Amygdala (tissue), 56 donors: ENCODE data around the gene SMARCC1.
"Not testable (repeated sequence)": the region's sequence is repeated elsewhere in the genome, so short reads cannot be mapped to it uniquely, and the experiment has no call there.

ENCODE experiments used
- DNase-seq, 56 donors: peaks; one replicate each; lab custom pipeline; 2025; lab: John Stamatoyannopoulos, UW

SMARCC1 gene

DNA sequence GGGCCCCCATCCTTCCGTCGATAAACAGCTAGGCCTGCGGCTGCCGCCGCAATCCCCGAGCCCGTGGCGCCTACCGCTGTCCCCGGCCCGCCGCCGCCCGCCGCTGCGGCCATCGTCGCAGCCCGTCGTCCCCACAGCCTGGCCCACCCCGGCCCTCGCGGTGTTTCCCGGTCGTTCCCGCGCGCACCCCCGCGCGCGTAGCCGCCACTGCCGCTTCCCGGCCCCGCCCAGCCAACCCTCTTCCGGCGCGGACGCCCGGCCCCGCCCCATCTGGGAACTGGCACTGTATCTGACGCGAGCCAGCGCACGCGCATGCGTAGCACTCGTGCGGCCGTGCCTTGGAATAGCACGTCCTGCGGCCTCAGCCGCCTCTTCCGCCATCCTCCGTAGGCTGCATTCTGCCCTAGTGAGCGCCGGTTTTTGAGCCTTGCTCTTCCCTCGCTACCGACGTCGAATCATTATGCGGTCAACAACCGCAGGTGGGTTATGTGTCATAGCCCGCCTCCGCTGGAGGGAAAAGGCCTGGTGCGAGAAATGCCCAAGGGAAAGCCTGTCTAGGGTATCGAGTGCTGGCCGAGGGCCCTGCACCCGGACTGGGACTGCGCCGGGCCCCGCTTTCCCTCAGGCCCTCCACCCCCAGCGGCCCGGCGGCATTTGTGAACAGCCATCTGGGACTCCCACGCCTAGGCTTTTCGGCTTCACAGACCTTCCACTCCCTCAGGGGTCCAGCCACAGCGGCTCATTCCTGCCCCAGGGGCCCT, at the start of gene SMARCC1:
TSS of gene SMARCC1 (minus strand) at position 209 of the 761 bp plus-strand sequence. CDS start at position 113, 96 bp downstream.
- DNase-seq: peak; percentile 69 to 98 (median 92)

DNA sequence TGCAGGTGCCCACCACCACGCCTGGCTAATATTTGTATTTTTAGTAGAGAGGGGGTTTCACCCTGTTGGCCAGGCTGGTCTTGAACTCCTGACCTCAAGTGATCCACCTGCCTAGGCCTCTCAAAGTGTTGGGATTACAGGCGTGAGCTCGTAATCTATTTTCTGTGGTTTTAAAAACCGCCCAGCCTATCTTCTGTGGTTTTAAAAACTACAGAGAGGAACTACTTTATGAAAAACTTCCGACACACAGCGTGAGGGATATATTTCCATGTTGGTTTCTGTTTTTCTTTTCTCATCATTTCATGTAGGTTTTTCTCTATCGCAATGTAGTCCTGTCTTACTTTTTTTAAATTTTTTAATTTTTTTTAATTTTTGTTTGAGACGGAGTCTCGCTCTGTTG, 47.8 kb upstream of the SMARCC1 start:
- not testable (repeated sequence) for DNase-seq

DNA sequence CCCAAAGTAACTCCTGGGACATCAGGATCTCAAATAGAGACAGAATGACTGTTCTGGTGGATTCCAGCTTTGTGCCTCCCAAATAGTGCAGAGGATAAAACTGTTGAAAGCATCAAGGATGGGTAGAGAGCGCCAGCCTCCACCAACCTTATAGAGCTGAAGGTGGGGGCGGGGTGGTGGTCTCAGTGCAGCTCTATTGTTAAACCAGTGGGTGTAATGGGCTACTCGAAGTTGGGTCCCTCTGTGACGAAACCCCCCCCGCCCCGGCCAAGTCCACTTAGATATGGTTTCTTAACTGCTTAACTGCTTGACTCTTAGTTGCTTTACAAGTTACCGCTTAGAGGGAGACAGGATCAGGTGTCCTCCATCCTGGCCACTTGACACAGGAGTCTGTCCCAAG, 43.9 kb upstream of the SMARCC1 start:
- no peak for DNase-seq

DNA sequence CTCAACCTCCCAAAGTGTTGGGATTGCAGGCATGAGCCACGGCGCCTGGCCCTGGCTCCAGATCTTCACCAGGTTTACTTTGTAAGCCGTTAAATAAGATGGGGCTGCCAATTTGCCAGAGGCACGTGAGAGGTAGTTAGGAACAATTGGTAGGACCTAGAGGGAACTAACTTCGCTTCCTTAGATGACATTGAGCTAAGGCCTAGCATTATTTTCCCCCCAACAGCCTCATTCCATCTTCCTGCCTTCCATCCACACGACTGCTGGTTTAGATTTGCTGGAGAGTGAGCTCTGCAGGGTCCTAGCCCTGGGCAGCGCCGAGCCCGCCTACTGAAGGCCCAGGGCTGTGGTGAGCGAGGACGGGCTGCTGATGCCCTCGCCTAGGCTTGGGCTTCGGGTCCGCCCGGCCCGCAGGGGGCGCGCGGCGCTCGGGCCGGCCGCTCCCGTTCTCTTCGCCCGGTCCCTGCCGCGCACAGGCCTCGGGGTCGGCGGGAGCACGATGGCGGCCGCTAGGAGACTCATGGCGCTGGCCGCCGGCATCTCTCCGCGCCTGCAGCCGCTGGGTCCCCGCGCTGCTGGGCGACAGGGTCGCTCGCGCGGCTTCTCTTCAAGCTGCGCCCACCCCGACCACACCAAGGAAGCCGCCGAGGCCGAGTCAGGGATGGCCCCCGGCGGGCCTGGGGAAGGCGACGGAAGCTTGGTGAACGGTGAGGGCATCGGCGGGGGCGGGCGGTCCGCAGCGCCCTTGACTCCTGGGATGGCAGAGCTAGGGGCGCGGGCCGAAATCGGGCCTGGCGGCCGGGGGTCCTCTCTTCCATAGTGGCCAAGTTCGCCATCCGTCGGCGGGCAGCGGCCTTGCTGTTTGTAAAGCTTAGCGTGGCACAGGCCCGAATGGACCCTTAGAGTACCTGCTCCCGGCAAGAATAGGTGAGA, 43.1 kb upstream of the SMARCC1 start:
- peak in 51 of 56 donors; percentile 13 to 80 (median 53) for DNase-seq

DNA sequence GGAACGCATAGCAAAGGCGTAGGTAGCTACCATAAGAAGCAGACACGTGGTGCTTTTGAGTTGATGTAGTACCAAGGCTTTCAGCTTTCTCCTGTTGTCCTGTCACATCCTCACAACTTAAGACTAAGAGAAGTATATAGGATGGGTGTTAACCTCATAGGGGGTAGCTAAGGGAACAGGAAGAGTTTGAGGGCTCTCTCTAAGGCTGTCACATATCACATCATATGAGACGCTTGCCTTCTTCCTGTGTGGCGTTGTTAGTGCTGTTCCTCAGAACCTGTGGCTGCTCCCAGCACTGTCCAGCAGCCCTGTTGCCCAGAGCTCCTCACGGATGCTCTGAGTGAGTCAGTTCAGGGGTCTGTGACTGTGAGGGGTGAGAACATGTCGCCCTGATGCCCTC, 35.9 kb upstream of the SMARCC1 start:
- no peak for DNase-seq

DNA sequence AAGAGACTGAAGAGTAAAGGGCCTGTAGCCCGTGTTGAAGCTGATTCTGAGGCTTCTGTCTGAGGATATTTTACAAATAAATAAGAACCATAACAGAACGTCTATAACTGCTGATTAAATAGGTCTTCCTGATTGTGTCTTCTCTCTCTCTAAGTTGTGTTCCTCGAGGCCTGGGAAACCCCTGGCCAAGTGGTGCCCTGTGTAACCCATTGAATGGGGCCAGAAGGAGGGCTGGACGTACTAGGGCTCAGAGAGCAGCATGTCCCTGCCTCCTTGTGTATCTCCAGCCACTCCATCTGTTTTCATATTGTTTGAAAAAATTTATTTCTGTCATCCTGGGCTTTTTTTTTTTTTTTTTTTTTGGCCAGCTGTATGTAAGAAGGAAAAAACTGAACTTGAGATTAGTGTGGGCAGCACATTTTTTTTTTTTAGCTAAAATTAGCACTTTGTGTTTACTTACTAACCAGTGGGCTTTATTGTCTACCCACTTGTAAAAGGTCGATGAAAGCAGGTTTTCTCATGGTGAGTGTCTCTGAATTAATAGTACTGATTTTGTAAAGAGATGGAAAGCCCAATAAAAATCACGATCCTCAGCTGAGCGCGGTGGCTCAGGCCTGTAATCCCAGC, 32.0 kb upstream of the SMARCC1 start:
- DNase-seq: peak in 2 of 56 donors; percentile 1

DNA sequence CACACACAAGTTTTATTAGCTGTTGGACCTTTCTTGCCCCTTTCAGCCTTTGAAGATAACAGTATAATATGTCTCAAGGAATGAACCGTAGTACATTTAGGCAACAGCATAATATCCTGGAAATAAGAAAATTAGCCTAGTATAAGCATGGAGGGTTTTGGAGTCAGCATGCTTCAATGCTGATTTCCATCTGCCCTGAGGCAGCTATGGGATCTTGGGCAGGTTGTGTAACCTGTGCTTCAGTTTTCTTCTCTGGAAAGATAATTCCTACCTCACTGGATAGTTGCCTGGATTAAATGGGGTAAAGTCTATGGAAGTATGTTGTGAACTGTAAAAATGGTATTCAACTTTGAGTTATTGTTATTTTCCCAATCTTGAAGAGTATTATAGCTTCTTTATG, 22.9 kb upstream of the SMARCC1 start:
- DNase-seq: no peak

DNA sequence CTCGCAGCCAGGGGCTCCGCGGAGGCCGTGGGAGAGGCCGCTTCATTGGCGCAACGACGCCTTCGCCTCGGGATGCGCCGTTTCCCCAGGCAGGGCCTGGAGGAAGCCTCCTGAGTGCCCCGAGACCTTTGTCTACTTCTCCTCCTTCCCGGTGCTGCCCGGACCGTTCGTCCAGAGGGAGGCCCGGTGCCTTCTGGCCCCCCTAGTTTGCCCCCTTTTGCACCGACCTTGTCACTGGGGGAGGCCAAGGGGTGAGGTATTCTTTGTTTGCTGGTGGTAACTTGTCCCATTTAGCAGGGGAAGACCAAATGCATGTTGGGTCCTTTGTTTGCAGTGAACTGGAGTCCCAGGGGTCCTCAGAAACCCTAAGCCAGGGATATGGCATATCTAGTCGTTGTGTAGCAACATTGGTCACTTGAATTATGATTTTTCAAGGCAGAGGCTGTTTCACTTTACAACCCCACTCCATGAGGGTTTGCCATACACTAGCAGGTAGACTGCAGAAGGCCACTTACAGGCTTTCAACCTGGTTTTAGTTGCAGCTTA, 21.9 kb upstream of the SMARCC1 start:
- DNase-seq: peak in 2 of 56 donors; percentile 58 to 68

DNA sequence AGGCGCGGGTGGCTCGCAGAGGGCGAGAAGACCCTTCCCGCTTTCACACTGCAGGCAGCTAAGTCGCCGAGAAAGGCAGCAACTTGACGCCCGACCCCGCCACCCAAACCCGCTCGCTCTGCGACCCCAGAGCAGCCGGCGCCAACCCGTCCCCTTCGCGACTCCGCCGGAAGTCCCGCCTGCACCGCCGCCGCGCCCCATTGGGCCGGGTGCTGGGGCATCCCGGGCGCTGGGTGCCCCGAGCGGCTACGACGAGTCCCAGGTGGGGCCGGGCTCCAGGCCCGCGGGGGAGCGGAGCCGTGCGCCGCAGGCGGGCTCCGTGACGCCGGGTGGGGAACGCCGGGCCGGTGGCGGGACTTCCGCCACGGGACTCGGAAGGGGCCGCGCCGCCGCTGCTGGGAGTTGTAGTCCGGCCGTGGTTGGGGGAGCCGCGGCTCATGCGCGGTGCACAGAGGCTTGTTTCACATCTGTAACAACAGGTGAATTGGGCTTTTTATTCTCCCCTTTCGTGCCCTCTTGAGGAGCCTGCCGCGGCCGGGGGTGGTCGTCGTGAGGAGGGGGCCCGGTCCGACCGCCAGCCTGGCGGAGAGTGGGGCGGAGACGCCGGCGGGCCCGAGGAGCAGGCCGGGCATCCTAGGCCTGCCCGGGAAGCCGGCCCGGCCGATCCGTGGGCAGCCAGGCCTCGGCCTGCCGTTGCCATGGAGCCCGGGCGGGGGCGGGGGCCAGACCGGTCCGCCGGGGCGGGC, 21.2 kb upstream of the SMARCC1 start, which contains the start of gene DHX30:
TSS of gene DHX30 (plus strand) at position 405 of the 746 bp plus-strand sequence. CDS start 7,546 bp downstream, outside the sequence.
- DNase-seq: peak; percentile 42 to 95 (median 84)

DNA sequence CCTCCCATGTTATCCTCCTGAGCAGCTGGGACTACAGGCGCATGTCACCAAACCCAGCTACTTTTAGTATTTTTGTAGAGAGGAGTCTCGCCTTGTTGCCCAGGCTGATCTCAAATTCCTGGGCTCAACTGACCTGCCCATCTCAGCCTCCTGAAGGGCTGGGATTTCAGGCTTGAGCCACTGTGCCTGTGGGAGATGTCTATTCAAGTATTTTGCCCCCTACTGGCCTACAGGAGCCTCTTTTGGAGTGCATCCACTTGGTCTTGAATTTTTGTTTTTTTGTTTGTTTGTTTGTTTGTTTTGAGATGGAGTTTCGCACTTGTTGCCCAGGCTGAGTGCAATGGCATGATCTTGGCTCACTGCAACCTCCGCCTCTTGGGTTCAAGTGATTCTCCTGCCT, 18.0 kb upstream of the SMARCC1 start:
- no peak for DNase-seq

DNA sequence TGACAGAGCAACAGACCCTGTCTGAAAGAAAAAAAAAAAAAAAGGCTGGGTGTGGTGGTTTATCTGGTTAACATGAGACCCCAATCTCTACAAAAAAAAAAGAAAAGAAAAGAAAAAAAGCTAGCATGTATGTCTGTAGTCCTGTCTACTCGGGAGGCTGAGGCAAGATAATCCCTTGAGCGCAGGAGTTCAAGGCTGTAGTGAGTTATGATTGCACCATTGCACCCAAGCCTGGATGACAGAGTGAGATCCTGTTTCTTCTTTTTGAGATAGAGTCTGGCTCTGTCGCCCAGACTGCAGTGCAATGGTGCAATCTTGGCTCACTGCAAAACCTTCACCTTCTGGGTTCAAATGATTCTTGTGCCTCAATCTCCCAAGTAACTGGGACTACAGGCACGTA, 12.9 kb upstream of the SMARCC1 start:
- no peak for DNase-seq

DNA sequence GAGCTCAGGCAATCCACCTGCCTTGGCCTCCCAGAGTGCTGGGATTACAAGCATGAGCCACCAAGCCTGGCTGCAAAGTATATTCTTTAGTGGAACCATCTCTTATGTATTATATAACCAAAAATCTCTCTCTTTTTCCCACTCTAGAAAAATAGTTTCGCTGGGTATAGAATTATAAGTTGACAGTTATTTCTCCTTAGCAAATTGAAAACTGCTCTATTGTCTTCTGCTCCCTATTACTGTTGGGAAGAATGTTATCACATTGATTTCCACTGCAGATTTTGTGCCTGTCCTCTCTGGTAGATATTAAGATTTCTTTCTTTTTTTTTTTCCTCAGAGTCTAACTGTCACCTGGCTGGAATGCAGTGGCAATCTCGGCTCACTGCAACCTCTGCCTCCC, 11.0 kb upstream of the SMARCC1 start:
- no peak for DNase-seq

DNA sequence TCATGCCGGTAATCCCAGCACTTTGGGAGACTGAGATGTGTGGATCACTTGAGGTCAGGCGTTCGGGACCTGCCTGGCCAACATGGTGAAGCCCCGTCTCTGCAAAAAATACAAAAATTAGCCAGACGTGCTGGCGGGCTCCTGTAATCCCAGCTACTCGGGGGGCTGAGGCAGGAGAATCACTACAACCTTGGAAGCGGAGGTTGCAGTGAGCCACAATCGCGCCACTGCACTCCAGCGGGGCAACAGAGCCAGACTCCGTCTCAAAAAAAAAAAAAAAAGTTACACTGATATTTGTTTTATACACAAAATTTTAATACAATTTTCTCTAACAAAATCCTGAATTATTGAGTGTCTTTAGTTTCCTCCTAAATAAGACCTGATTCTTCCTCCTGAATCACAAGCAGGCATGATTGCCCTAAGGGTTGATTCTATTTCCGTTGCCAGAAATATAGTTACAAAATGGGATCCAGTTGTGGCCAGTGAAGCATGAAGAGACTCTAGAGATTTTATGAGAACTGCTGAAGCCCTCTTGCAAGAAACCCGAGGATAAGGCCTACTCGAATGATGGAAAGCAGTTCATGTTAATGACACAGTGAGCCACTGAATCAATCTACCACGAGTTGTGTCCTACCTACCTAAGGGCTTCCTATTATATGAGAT, 9.6 kb upstream of the SMARCC1 start:
- DNase-seq: no peak

DNA sequence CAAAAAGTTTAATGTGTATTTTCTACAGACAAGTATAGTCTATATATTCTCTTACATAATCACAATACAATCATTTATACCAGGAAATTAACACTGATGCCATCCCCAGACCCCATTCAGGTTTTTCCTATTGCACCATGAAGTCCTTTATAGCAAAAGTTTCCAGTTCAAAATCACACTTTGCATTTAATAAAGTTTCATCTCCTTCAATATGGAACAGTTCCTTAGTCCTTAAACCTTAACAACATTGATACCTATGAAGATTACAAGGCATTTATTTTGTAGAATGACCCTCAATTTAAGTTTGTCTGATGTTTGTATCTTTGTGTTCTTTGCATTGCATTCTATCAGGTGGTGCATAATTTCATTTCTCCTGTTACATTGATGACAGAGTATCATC, 2.0 kb upstream of the SMARCC1 start:
- DNase-seq: no peak

DNA sequence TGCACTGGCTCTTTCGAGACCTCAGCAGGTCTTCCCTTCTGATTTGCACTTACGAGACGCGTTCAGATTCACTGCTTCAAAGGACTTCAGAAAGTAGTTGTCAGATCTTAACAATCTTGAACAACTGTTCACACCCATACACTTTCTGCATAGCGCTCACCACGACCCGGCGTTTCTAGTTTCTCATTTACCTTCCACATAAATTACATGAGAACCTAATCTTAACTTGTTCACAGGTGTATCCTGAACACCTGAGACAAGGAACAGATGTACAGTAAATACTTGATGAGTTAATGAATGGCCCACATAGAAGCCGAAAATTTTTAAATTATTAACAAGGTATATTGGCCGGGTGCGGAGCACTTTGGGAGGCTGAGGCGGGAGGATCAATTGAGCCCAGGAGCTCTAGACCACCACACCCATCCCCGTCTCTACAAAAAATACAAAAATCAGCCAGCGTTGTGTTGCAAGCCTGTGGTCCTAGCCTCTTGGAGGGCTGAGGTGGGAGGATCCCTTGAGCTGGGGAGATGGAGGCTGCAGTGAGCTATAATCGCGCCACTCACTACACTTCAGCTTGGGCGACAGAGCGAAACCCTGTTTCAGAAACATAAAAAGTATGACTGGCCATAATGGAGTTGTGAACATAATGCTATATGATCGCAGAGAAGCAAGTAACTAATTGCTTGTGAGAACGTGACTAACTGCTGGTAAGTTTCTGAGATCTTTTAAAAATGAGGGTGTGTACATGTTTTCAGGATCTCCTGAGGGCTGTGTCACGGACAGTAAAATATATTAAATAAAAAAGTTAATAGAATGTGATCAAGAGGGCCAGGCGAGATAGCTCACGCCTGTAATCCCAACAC, 984 bp upstream of the SMARCC1 start:
- DNase-seq: no peak

DNA sequence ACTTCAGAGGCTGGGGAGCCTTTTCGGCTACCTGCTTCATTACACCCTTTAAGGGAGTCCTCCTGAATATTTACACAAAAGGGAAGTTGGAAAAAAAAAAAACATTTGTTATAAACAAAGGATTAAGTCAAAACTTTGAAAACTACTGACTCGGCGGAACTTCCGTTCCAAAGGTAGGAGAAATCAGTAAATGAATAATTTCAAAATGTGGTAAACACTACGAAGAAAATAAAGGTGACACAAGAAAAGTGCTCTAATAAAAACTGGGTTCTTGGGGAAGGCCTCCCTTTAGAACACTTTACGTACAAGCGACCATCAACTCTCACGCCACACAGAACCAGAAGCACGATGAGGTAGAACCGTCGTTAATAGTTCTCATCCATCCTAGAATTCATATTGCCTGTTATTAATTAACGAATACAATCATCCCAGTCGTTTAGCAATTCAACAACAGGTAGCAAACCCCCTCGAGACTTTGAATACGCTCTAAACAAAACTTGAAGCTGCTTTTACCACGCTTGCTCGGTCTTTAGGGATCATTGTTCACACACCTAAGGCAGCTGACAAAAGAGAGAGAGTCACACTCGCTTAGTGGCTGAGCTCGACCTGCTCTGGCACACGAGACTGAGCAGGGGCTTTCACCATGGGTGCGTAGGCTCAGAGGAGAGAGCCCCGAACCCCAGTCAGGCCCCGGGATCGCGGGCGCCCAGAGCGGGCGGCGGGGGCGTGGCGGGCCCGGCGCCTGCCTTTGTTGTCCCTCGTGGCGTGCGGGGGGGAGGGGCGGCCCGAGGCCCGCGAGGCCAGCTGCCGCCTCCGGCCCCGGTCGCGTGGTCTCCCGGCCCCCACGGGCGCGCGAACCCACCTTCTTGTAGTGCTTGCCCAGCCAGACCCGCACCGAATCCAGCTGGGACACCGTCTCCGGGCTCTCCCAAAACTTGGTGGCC, 680 bp downstream of the SMARCC1 start:
- DNase-seq: peak in 41 of 56 donors; percentile 30 to 82 (median 63)

DNA sequence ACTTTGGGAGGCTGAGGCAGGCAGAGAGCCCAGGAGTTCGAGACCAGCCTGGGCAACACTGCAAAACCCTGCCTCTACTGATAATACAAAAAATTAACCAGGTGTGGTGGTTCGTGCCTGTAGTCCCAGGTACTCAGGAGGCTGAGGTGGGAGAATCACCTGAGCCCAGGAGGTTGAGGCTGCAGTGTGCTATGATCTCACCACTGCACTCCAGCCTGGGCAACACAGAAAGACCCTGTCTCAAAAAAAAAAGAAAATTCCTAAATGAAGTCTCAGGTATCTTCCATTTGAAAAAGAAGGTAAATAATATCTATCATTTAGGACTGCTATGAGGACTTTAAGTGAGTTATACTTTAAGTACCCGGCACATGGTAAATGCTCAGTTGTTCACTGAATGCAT, 2.9 kb downstream of the SMARCC1 start:
- DNase-seq: no peak
